ENCODE measurements around the gene GRM4.
"Not testable (repeated sequence)": the region's sequence is repeated elsewhere in the genome, so short reads cannot be mapped to it uniquely, and the experiment has no call there.

Gene GRM4

GRCh38 chr6:34020278-34020677 lies 125.6 kb downstream of the GRM4 start:
- DNase-seq: no peak

GRCh38 chr6:34018961-34019606 lies 126.8 kb downstream of the GRM4 start:
- no peak for DNase-seq

- no peak for DNase-seq
Observed at GRCh38 chr6:34018026-34018425, 127.9 kb downstream of the GRM4 start.

GRCh38 chr6:34017106-34017805 lies 128.6 kb downstream of the GRM4 start:
- no peak for DNase-seq

GRCh38 chr6:34016573-34016972 lies 129.3 kb downstream of the GRM4 start:
- DNase-seq: not testable (repeated sequence)

GRCh38 chr6:34015586-34015985 lies 130.3 kb downstream of the GRM4 start:
- peak; percentile 10 for DNase-seq

- no peak for DNase-seq
Observed at GRCh38 chr6:34011264-34011663, 134.6 kb downstream of the GRM4 start.

- DNase-seq: peak; percentile 4
Observed at GRCh38 chr6:34005901-34006531, 139.9 kb downstream of the GRM4 start.

GRCh38 chr6:34004706-34005105 lies 141.2 kb downstream of the GRM4 start:
- no peak for DNase-seq

GRCh38 chr6:34003962-34004361 lies 141.9 kb downstream of the GRM4 start:
- no peak for DNase-seq

GRCh38 chr6:34001706-34002621 lies 143.9 kb downstream of the GRM4 start:
- DNase-seq: no peak

- no peak for DNase-seq
Observed at GRCh38 chr6:34000281-34000680, 145.6 kb downstream of the GRM4 start.

GRCh38 chr6:33999567-33999966 lies 146.3 kb downstream of the GRM4 start:
- DNase-seq: no peak

- DNase-seq: no peak
Observed at GRCh38 chr6:33998660-33999059, 147.2 kb downstream of the GRM4 start.

GRCh38 chr6:33997265-33997664 lies 148.6 kb downstream of the GRM4 start:
- no peak for DNase-seq

GRCh38 chr6:33996120-33996475 lies 149.8 kb downstream of the GRM4 start:
- no peak for DNase-seq

- no peak for DNase-seq
Observed at GRCh38 chr6:33995309-33996119, 150.4 kb downstream of the GRM4 start.

GRCh38 chr6:33994472-33995308 lies 151.2 kb downstream of the GRM4 start:
- DNase-seq: no peak

- no peak for DNase-seq
Observed at GRCh38 chr6:33993653-33994471, 152.0 kb downstream of the GRM4 start.

GRCh38 chr6:33993091-33993490 lies 152.8 kb downstream of the GRM4 start:
- DNase-seq: no peak
